ENCODE measurements around the gene NUBPL. TPM values are rescaled to one million over a fixed set of nuclear protein-coding genes. Genes with fewer than 3 reads are reported as not detected.

The NUBPL gene
- total and polyA plus RNA-seq, 2 donors from 2014 or later, result 11.2 to 16.2 TPM

- no peak overlapping the region for H3K27ac ChIP-seq (ENCODE audit: low read depth in 2 of 2, low read length in 2 of 2)
- H3K4me3 ChIP-seq (ENCODE audit: low read length in 3 of 3), result no peak overlapping the region
- no peaks in the 10 kb centered on the region for H3K36me3 ChIP-seq (ENCODE audit: control insufficient read depth in 2 of 3, insufficient read depth in 3 of 3, low read length in 3 of 3)
- no peak overlapping the region for H3K9ac ChIP-seq (ENCODE audit: low read length in 3 of 3)
- peaks cover 0 to 4% (median 0%) of the 10 kb centered on the region in 3 donors for H3K4me1 ChIP-seq (ENCODE audit: control insufficient read depth in 2 of 3, insufficient read depth in 2 of 3, low read depth in 1 of 3, low read length in 3 of 3)
- DNase-seq (no peak), FAIRE-seq (no peak)
- TF ChIP-seq CTCF (IDR thresholded peaks at IDR 0.05; ENCODE audit: borderline replicate concordance, extremely low read depth, insufficient read depth), result no peak
- intact Hi-C loops (cut with DNase I), result no loop called here
- no peaks in the 10 kb centered on the region for H3K27me3 ChIP-seq (ENCODE audit: control insufficient read depth, insufficient read depth, low read length)
- no peaks in the 10 kb centered on the region for H3K9me3 ChIP-seq (ENCODE audit: control insufficient read depth in 2 of 3, insufficient read depth in 1 of 3, low read length in 3 of 3)
Measured at GRCh38 chr14:31825459-31825858, 264.3 kb downstream of the NUBPL start.

- FAIRE-seq, result no peak
Measured at GRCh38 chr14:31827325-31827724, 266.1 kb downstream of the NUBPL start.

GRCh38 chr14:31828946-31829868 is 268.0 kb downstream of the NUBPL start:
- intact Hi-C loops (cut with DNase I), result no loop called here
- Histone ChIP-seq H3K4me1 (ENCODE audit: control insufficient read depth in 2 of 3, insufficient read depth in 2 of 3, low read depth in 1 of 3, low read length in 3 of 3) (peaks cover 0 to 4% (median 0%) of the 10 kb centered on the region in 3 donors), H3K9me3 (ENCODE audit: control insufficient read depth in 2 of 3, insufficient read depth in 1 of 3, low read length in 3 of 3) (no peaks in the 10 kb centered on the region), H3K4me3 (ENCODE audit: low read length in 3 of 3) (no peak overlapping the region), H3K27ac (ENCODE audit: low read depth in 2 of 2, low read length in 2 of 2) (no peak overlapping the region), H3K36me3 (ENCODE audit: control insufficient read depth in 2 of 3, insufficient read depth in 3 of 3, low read length in 3 of 3) (no peaks in the 10 kb centered on the region), H3K9ac (ENCODE audit: low read length in 3 of 3) (no peak overlapping the region), H3K27me3 (ENCODE audit: control insufficient read depth, insufficient read depth, low read length) (no peaks in the 10 kb centered on the region)
- no peak for FAIRE-seq
- peak in 2 of 5 donors; percentile 30 to 71 for DNase-seq
- no peak for TF ChIP-seq CTCF (IDR thresholded peaks at IDR 0.05; ENCODE audit: borderline replicate concordance, extremely low read depth, insufficient read depth)

More at GRCh38 chr14:31827325-31827724, 266.1 kb downstream of the NUBPL start:
- no peaks in the 10 kb centered on the region for H3K36me3 ChIP-seq (ENCODE audit: control insufficient read depth in 2 of 3, insufficient read depth in 3 of 3, low read length in 3 of 3)
- no peak for DNase-seq
- no peak overlapping the region for H3K4me3 ChIP-seq (ENCODE audit: low read length in 3 of 3)
- no peak overlapping the region for H3K27ac ChIP-seq (ENCODE audit: low read depth in 2 of 2, low read length in 2 of 2)
- H3K4me1 ChIP-seq (ENCODE audit: control insufficient read depth in 2 of 3, insufficient read depth in 2 of 3, low read depth in 1 of 3, low read length in 3 of 3), result peaks cover 0 to 4% (median 0%) of the 10 kb centered on the region in 3 donors
- H3K9ac ChIP-seq (ENCODE audit: low read length in 3 of 3), result no peak overlapping the region
- TF ChIP-seq CTCF (IDR thresholded peaks at IDR 0.05; ENCODE audit: borderline replicate concordance, extremely low read depth, insufficient read depth), result no peak
- intact Hi-C loops (cut with DNase I), result no loop called here
- H3K27me3 ChIP-seq (ENCODE audit: control insufficient read depth, insufficient read depth, low read length), result no peaks in the 10 kb centered on the region
- no peaks in the 10 kb centered on the region for H3K9me3 ChIP-seq (ENCODE audit: control insufficient read depth in 2 of 3, insufficient read depth in 1 of 3, low read length in 3 of 3)

Data from kidney (tissue), 14 donors.